ENCODE measurements around the gene OR2T10. TPM values are rescaled to one million over a fixed set of nuclear protein-coding genes. Genes with fewer than 3 reads are reported as not detected.

OR2T10 gene
- total RNA-seq, 2 experiments from 2014 or later = not detected

GRCh38 chr1:248630551-248630950 is 33.1 kb upstream of the OR2T10 start:
- Histone ChIP-seq H4K20me1 (ENCODE audit: insufficient read depth, low read length) (no peaks in the 10 kb centered on the region), H3K4me2 (ENCODE audit: low read length) (no peak overlapping the region), H3K4me1 (ENCODE audit: insufficient read depth, low read length, poor library complexity, severe bottlenecking) (no peaks in the 10 kb centered on the region), H3K9me3 (ENCODE audit: low read length) (no peaks in the 10 kb centered on the region), H3K36me3 (ENCODE audit: insufficient read depth, low read length) (no peaks in the 10 kb centered on the region), H3K79me2 (ENCODE audit: insufficient read depth, low read depth, low read length) (no peaks in the 10 kb centered on the region), H3K9me2 (ENCODE audit: insufficient read depth, low read length) (no peaks in the 10 kb centered on the region), H3K27ac (ENCODE audit: low read depth, low read length, poor library complexity, severe bottlenecking) (no peak overlapping the region), H2AFZ (ENCODE audit: low read length) (no peak overlapping the region), H3K4me3 (ENCODE audit: low read depth, low read length, poor library complexity, severe bottlenecking) (no peak overlapping the region)
- no peak for DNase-seq (ENCODE audit: low spot score)
- TF ChIP-seq CTCF (conservative IDR thresholded peaks at IDR 0.05; ENCODE audit: low read length) (no peak), EZH2phosphoT487 (IDR thresholded peaks at IDR 0.05; ENCODE audit: borderline replicate concordance, low read depth, low read length) (no peak)
- no TSS peak for BruUV-seq (replicated peaks)
- intact Hi-C loops (cut with micrococcal nuclease; ENCODE audit: unreplicated experiment) = loop anchor here (5.0 kb wide), 1 partner anchor 173 kb away; no protein-coding TSS in a partner anchor
- ChIA-PET POLR2A (interaction anchor here (0.6 to 0.7 kb wide), 2 partner anchors 83 to 175 kb away, joined by 3 to 6 read pairs; no protein-coding TSS in a partner anchor), CTCF (ENCODE audit: unreplicated experiment) (no interaction called here)

GRCh38 chr1:248627971-248628844 is 30.7 kb upstream of the OR2T10 start:
- CTCF ChIA-PET (ENCODE audit: unreplicated experiment) = no interaction called here
- POLR2A ChIA-PET = interaction anchor here (0.6 kb wide), 1 partner anchor 162 kb away, joined by 3 read pairs; no protein-coding TSS in a partner anchor

More at GRCh38 chr1:248627971-248628844, 30.7 kb upstream of the OR2T10 start:
- Histone ChIP-seq H3K9me3 (ENCODE audit: low read length) (no peaks in the 10 kb centered on the region), H3K9me2 (ENCODE audit: insufficient read depth, low read length) (no peaks in the 10 kb centered on the region), H3K36me3 (ENCODE audit: insufficient read depth, low read length) (no peaks in the 10 kb centered on the region), H3K4me1 (ENCODE audit: insufficient read depth, low read length, poor library complexity, severe bottlenecking) (no peaks in the 10 kb centered on the region), H3K79me2 (ENCODE audit: insufficient read depth, low read depth, low read length) (no peaks in the 10 kb centered on the region), H3K4me2 (ENCODE audit: low read length) (no peak overlapping the region), H4K20me1 (ENCODE audit: insufficient read depth, low read length) (no peaks in the 10 kb centered on the region), H3K4me3 (ENCODE audit: low read depth, low read length, poor library complexity, severe bottlenecking) (no peak overlapping the region), H2AFZ (ENCODE audit: low read length) (no peak overlapping the region), H3K27ac (ENCODE audit: low read depth, low read length, poor library complexity, severe bottlenecking) (no peak overlapping the region)
- TF ChIP-seq EZH2phosphoT487 (IDR thresholded peaks at IDR 0.05; ENCODE audit: borderline replicate concordance, low read depth, low read length) (no peak), CTCF (conservative IDR thresholded peaks at IDR 0.05; ENCODE audit: low read length) (no peak)
- BruUV-seq (replicated peaks) = no TSS peak
- no peak for DNase-seq (ENCODE audit: low spot score)
- intact Hi-C loops (cut with micrococcal nuclease; ENCODE audit: unreplicated experiment) = no loop called here
